ENCODE data around the gene C2orf76. TPM values are rescaled to one million over a fixed set of nuclear protein-coding genes. Genes with fewer than 3 reads are reported as not detected.
A peak's percentile ranks its signal among the peaks of the same experiment; 100 is the strongest.
"Not testable (repeated sequence)": the region's sequence is repeated elsewhere in the genome, so short reads cannot be mapped to it uniquely, and the experiment has no call there.

Gene C2orf76
- polyA plus RNA-seq, 1 donor from 2014 or later: 19.5 TPM

DNA sequence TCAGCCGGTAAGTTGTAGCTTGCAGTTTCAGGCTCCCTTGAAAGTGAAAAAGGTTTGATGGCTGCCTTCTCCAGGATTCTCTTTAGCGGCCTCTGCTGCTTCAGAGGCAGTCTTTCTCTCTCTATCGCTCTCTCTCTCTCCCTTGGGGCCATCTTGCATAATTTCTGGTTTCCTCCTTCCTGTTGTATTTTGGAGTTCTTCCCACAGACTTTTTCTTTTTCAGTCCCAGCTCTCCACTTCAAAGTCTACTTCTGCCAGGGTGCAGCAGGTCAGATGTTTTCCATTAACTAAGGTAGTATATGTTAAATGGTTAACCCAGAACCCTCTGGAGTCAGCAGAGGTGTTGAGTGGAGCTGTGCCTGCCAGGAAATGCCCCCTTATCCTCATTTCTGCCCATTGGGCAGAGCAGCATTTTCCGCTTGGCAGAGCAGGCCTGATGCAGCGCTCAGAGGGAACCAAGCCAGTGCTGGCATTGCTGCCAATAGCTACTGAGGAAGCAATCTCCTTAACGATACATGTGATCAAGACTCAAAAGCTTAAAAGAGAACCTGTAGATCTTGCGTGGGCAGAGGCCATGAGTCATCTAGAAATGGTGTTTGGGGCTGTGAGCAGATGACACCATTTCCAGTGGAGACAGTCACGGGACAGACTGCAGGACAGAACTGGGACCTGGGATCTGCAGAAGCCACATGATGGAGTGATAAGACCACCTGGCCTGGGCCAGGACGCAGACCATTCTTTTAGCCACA lies 20.9 kb upstream of the C2orf76 start:
- Mint-ChIP-seq H3K9me3 (no peaks in the 10 kb centered on the region), H3K4me3 (no peak overlapping the region), H3K36me3 (peaks cover 2% of the 10 kb centered on the region), H3K27ac (no peak overlapping the region), H3K4me1 (peaks cover 0 to 8% (median 5%) of the 10 kb centered on the region in 3 donors), H3K27me3 (peaks cover 8% of the 10 kb centered on the region)

- Mint-ChIP-seq H3K4me1 (peaks cover 0 to 8% (median 5%) of the 10 kb centered on the region in 3 donors), H3K27ac (no peak overlapping the region), H3K4me3 (no peak overlapping the region), H3K27me3 (peaks cover 8% of the 10 kb centered on the region), H3K9me3 (no peaks in the 10 kb centered on the region), H3K36me3 (peaks cover 2% of the 10 kb centered on the region)
Measured at GRCh38 chr2:119385466-119385865, 18.8 kb upstream of the C2orf76 start.

- Mint-ChIP-seq H3K36me3 (peaks cover 2% of the 10 kb centered on the region), H3K9me3 (no peaks in the 10 kb centered on the region), H3K4me3 (no peak overlapping the region), H3K27ac (no peak overlapping the region), H3K27me3 (peaks cover 8% of the 10 kb centered on the region), H3K4me1 (peaks cover 0 to 8% (median 5%) of the 10 kb centered on the region in 3 donors)
Measured at GRCh38 chr2:119384971-119385370, 18.3 kb upstream of the C2orf76 start.

DNA sequence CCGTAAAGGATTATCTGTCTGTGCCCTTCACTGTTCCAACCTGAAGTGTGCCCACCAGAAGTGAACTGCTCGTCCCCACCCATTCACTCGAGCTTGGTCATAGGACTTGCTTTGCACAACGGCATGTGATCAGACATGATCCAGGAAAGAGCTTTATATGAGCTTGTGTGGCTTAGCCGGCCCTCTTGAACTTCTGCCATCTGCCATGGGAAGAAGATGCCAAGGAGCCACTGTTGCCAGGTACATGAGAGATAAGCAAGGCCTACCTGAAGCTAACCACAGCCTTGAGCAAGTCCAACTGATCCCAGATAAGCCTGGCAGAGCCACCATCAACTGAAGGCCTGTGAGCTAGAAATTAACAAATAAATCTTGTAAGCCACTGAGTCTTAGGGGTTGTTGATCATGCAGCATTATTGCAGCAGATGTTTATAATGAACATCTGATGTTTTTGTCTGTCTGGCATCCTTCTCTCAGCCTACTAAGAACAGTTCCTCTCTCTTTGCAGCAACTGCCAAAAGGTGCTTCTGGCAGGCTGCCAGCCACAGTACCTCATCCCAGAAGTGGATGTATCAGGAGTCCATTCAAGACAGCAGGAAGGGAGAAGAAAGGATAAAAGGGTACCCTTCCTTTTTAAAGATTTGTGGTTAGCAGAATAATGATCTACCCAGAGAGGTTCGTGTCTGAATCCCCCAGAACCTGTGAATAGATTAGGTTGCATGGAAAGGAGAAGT lies 16.9 kb upstream of the C2orf76 start:
- Mint-ChIP-seq H3K4me1 (peaks cover 0 to 8% (median 5%) of the 10 kb centered on the region in 3 donors), H3K27ac (no peak overlapping the region), H3K36me3 (peaks cover 2% of the 10 kb centered on the region), H3K4me3 (no peak overlapping the region), H3K27me3 (peaks cover 8% of the 10 kb centered on the region), H3K9me3 (no peaks in the 10 kb centered on the region)

DNA sequence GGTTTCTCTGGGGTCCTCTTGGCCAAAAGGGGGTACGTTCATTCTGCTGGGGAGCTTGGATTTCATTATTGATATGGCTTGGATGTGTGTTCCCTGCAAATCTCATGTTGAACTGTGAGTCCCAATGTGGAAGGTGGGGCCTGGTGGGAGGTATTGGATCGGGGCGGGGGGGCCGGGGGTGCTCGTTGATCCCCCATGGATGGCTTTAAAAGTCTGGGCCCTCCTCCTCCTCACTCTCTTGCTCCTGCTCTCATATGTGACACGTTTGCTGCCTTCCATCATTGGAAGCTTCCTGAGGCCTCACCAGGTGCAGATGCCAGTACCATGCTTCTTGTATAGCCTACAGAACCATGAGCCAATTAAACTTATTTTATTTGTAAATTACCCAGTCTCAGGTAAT lies 11.9 kb upstream of the C2orf76 start:
- no peaks in the 10 kb centered on the region for H3K27me3 Mint-ChIP-seq
- peaks cover 0 to 8% (median 3%) of the 10 kb centered on the region in 3 donors for H3K9me3 Mint-ChIP-seq
- H3K27ac Mint-ChIP-seq: no peak overlapping the region
- peaks cover 0 to 3% (median 0%) of the 10 kb centered on the region in 3 donors for H3K4me1 Mint-ChIP-seq
- no peak overlapping the region for H3K4me3 Mint-ChIP-seq
- H3K36me3 Mint-ChIP-seq: peaks cover 14% of the 10 kb centered on the region

GRCh38 chr2:119377993-119378345 lies 11.3 kb upstream of the C2orf76 start:
- Mint-ChIP-seq H3K27ac (no peak overlapping the region), H3K4me1 (peaks cover 0 to 3% (median 0%) of the 10 kb centered on the region in 3 donors), H3K9me3 (peaks cover 0 to 9% (median 3%) of the 10 kb centered on the region in 3 donors), H3K4me3 (no peak overlapping the region), H3K27me3 (no peaks in the 10 kb centered on the region), H3K36me3 (peaks cover 20% of the 10 kb centered on the region)

DNA sequence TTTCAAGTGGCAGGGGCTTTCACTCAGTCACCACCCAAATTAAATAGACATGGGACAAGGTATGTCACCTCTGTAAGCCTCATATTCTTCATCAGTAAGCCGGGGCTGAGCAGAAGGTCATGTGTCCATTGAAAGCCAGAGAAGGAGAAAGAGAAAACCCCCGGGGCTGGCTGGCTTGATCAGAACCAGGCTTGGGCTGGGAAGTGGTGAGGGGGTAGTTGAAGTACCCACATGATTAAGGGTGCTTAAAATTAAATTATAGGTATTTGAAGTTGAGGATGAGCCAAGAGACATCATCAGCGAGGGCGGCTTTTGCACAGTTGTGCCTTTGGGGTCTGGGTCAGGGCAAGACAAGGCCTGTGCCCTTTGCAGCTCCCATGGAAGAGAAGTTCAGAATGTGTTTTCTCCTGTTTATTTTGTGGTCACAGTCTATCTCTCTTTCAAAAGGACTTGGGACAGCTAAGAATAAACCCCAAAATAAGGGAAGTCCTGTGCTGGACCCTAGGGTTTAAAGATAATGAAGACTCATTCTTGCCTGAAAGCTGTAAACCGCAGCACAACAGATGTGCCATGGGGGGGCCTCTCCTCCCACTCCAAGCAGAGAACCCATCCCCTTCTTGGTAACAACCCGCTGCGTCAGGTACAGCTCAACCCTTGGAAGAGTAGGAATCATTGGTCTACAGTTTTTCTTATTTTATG lies 10.8 kb upstream of the C2orf76 start:
- Mint-ChIP-seq H3K4me3 (no peak overlapping the region), H3K27me3 (no peaks in the 10 kb centered on the region), H3K36me3 (peaks cover 20% of the 10 kb centered on the region), H3K9me3 (peaks cover 0 to 9% (median 3%) of the 10 kb centered on the region in 3 donors), H3K4me1 (peaks cover 0 to 3% (median 0%) of the 10 kb centered on the region in 3 donors), H3K27ac (no peak overlapping the region)

- Mint-ChIP-seq H3K27ac (no peak overlapping the region), H3K36me3 (peaks cover 22% of the 10 kb centered on the region), H3K27me3 (no peaks in the 10 kb centered on the region), H3K4me3 (no peak overlapping the region), H3K9me3 (peaks cover 0 to 9% (median 3%) of the 10 kb centered on the region in 3 donors), H3K4me1 (peaks cover 0 to 3% (median 0%) of the 10 kb centered on the region in 3 donors)
Measured at GRCh38 chr2:119376810-119377209, 10.2 kb upstream of the C2orf76 start.

DNA sequence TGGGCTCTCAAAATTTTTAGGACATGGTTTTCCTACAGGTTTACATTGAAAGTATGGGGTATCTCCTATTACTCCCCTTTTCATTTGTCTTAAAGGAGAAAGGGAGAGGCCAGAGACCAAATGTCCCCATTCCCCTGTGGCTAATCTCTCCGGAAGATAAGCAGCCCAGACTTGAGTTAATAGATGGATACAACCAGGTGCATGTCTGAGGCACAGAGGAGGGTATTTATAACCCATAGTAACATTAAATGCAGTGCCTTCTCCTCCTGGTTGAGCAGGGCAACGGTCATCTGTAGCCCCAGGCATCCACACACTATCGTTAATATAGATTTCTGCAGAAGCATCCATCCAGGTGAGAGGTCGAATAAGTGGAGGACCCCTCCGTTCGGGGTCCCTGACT lies 9.8 kb upstream of the C2orf76 start:
- not testable (repeated sequence) for H3K4me1 Mint-ChIP-seq, H3K27ac Mint-ChIP-seq, H3K9me3 Mint-ChIP-seq, H3K27me3 Mint-ChIP-seq, H3K4me3 Mint-ChIP-seq
- H3K36me3 Mint-ChIP-seq: peaks cover 22% of the 10 kb centered on the region

DNA sequence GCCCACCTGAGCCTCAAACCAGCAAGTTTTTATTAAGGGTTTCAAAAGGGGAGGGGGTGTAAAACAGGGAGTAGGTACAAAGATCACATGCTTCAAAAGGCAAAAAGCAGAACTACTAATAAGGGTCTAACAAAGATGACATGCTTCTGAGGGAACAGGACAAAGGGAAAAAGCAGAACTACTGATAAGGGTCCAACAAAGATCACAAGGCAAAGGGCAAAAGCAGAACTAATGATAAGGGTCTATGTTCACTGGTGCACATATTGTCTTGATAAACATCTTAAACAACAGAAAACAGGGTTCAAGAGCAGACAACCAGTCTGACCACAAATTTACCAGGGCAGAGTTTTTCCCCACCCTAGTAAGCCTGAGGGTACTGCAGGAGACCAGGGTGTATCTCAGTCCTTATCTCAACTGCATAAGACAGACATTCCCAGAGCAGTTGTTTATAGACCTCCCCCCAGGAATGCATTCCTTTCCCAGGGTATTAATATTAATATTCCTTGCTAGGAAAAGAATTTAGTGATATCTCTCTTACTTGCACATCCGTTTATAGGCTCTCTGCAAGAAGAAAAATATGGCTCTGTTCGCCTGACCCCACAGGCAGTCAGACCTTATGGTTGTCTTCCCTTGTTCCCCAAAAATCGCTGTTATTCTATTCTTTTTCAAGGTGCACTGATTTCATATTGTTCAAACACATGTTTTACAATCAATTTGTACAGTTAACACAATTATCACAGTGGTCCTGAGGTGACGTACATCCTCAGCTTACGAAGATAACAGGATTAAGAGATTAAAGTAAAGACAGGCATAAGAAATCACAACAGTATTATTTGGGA lies 7.5 kb upstream of the C2orf76 start:
- H3K27me3 Mint-ChIP-seq, H3K4me1 Mint-ChIP-seq, H3K4me3 Mint-ChIP-seq, H3K27ac Mint-ChIP-seq, H3K9me3 Mint-ChIP-seq: not testable (repeated sequence)
- peaks cover 22% of the 10 kb centered on the region for H3K36me3 Mint-ChIP-seq

GRCh38 chr2:119372778-119373568 lies 6.3 kb upstream of the C2orf76 start:
- Mint-ChIP-seq H3K27me3 (no peaks in the 10 kb centered on the region), H3K36me3 (peaks cover 20% of the 10 kb centered on the region), H3K4me3 (peak overlapping the region in 1 of 4 donors; percentile 77), H3K4me1 (peaks cover 0 to 5% (median 4%) of the 10 kb centered on the region in 3 donors), H3K9me3 (peaks cover 0 to 9% (median 3%) of the 10 kb centered on the region in 3 donors), H3K27ac (no peak overlapping the region)

- H3K4me3 Mint-ChIP-seq: peak overlapping the region in 1 of 4 donors; percentile 31
- H3K27ac Mint-ChIP-seq: no peak overlapping the region
- H3K27me3 Mint-ChIP-seq: no peaks in the 10 kb centered on the region
- peaks cover 21% of the 10 kb centered on the region for H3K36me3 Mint-ChIP-seq
- H3K4me1 Mint-ChIP-seq: peaks cover 3 to 9% (median 9%) of the 10 kb centered on the region in 3 donors
- H3K9me3 Mint-ChIP-seq: peaks cover 0 to 9% (median 3%) of the 10 kb centered on the region in 3 donors
Measured at GRCh38 chr2:119371111-119371510, 4.5 kb upstream of the C2orf76 start.

DNA sequence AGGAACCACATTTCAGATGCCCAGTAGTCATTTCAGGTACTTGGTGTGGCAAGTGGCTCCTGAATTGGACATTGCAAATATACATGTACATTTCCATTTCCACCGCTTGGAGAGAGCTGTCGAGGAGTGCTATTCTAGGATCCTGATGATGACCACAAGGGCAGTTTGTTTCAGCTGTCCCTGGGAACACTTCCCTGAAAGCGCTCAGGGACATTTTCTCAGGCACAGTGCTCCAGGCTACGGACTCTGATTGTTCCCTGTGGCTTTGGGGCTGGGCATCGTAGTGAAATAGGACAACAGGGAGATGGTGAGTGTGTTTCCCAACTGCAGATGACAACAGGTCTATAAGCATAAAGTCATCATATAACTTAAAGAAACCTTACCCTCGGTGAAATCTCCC lies 3.2 kb upstream of the C2orf76 start:
- peak overlapping the region in 1 of 4 donors; percentile 17 for H3K4me3 Mint-ChIP-seq
- peaks cover 16 to 22% (median 20%) of the 10 kb centered on the region in 3 donors for H3K4me1 Mint-ChIP-seq
- no peaks in the 10 kb centered on the region for H3K27me3 Mint-ChIP-seq
- no peak overlapping the region for H3K27ac Mint-ChIP-seq
- H3K9me3 Mint-ChIP-seq: peaks cover 0 to 9% (median 2%) of the 10 kb centered on the region in 3 donors
- H3K36me3 Mint-ChIP-seq: peaks cover 23% of the 10 kb centered on the region

Measured in IgD-negative memory B cell (primary cell).